GM19043 (cell line): ENCODE results near the gene SLK.

Source experiments
- ATAC-seq: cut with Tn5 transposase; IDR thresholded peaks from one replicate; pipeline ENCODE4 v1.9.1; 2021; ENCODE audit warnings: low read depth; ENCODE audit not compliant: unreplicated experiment

Gene SLK

DNA sequence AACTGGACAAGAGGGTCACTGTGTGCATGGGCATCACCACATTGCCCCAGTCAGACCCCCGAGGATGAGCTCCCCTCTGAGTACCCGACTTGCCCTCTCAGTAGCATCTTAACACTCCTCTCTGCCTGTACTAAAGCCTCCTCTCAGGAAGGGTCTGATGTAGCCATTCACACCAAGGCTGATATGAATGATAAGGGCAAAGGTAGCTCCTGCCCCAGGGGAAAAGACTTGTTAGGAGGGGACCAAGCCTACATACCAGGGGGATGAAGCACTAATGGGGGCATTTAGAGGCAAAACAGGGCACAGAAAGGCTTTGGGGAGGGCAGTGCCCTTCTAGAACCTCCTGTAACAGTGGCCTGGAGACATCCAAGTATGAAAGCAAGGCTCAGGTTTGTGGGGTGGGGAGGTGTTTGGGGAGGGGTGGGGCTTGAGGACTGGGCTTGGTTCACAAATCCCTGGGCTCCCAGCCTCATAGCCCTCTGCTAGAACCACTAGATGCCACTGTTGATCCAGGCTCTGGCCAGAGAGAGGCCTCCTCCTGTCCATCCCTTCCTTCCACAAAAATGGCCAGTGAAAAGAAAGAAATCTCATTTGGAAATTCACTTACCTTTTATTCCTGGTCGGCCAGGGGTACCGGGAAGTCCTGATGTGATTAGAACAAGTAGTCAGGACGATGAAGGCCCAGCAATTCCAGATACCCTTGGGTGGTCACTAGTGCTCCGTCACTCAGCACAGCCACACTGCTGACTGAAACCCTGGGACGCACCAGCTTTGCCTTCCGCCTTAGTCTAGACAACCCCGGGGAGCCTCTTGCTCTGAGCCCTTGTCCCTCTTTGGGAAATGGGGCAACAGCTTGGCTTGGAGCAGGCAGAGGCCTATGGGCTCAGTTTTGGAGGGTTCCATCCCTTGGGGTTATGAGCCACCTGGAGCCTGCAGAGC lies 78.5 kb downstream of the SLK start:
- no peak for ATAC-seq

DNA sequence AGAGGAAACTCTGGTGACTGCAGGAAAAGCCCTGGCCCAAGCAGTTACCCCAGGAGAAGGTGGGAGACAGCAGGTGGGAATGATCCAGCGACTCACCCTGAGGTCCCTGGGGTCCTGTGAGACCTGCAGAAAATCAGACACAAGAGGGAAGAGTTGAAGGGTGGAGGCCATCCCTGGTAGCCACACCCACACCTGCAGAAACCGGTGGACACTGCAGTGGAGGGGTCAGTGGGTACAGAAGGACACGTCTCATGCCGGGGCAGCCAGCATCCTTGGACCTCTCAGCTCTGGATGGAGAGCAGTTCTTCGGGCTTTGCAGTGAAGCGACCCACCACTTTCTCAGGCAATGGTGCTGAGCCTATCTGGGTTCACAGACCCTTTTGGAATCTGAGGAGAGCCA lies 79.7 kb downstream of the SLK start:
- no peak for ATAC-seq

DNA sequence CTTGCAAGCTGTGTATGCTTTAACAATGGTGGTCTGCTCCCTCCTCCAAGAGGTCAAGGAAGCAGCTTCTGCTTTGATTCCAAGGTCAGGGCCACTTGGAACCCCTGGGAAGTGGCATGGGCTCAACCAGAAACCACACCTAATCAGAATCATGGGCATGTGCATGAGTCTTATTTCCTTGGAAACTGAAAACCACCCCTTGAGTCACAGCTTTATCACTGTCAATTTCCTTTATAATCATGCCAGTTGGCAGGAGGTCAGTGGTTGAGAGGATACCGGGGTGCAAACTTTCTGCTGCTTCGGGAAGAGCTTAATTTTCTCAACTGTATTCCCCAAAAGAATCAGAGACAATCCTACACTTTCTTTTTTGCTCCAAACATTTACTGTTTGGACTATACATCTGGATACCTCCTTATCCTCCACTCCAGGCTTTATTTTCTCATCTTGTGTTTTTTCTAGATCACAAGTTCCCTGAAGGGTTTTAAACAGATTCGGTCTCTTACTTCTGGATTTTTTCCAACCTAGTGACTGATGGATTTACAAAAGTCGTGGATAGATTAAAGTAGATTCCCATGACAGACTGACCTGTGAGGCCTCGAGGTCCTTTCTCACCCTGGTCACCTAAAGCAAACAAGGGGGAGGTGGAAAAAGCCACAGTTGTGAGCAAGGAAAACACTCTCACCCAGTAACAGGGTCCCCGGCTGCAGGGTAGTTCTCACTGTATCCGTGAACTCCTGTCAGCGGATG lies 82.7 kb downstream of the SLK start:
- no peak for ATAC-seq

DNA sequence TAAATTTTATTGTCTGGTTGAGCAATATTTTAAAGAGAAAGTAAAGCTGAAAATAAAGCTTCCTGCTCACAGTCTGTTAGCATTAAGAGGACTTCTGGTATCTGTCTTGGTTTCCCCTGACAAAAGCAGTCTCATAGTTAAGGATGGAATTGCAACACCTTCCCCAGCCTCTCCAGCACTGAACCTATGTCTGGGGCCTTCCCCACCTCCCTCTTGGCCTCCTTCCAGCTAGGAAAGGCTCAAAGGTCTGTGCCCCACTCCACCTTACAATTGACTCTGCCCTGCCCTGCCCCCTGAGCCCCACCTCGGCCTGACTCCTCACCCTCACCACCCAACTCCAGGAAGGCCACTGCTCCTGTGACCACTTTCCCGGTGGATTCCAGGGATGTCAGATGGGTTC lies 85.5 kb downstream of the SLK start:
- ATAC-seq: no peak

GRCh38 chr10:104053201-104053600 lies 86.3 kb downstream of the SLK start:
- ATAC-seq: no peak

DNA sequence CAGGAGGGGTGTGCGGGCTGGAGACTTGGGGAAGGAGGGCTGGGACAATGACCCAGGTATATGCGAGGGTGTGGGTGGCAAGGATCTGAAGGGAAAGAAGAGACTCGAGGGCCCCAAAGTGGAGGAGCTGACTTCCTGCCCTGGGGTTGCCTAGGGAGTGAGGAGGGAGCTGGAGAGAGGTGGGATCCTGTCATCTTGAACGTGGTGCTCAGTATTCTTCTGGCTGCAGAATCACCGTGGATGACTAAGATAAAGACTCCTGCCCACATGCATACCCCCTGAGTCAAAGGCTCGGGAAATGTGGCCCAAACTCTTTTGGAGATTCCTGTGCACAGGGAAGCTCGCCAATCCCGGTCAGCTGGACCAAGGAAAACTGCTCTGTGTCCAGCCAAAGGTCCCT lies 87.5 kb downstream of the SLK start:
- ATAC-seq: no peak

GRCh38 chr10:104056619-104057273 lies 89.8 kb downstream of the SLK start:
- ATAC-seq: no peak

DNA sequence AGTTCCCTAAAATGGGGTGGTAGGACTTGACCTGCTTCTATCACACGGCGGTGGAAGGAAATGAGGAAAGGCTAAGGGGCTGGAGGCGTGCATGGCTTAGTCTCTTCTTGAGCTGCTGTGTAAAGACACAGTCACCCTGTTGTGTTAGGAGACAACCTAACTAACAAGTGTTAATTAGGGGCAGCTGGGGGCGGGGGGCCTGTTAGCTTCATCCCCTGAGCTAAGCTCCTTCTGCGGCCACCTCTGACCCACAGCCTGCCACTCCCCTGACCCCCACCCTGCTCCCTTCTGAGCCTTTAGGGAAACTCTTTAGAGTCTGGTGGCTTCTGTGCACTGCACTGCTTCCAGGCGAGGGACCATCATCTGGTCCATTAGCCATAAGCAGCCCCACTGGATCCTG lies 90.8 kb downstream of the SLK start:
- no peak for ATAC-seq

DNA sequence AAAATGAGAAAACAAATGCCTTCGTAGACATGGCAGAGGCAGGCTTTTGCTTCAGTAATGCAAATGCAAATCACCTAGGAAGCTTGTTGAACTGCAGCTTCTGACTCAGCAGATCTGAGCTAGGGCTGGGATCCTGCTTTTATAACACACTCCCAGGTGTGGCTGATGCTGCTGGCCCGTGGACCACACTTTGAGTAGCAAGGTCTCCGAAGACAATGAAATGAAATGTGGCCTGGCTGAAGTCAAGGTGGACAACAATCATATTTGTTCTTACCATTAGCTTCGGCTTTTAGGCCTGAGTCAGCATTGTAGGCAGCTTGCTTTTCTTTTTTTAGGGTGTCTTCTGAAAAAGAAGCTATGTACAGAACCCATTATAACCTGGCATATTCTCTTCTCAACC lies 92.4 kb downstream of the SLK start:
- ATAC-seq: no peak

- no peak for ATAC-seq
Observed at GRCh38 chr10:104061196-104061595, 94.3 kb downstream of the SLK start.

DNA sequence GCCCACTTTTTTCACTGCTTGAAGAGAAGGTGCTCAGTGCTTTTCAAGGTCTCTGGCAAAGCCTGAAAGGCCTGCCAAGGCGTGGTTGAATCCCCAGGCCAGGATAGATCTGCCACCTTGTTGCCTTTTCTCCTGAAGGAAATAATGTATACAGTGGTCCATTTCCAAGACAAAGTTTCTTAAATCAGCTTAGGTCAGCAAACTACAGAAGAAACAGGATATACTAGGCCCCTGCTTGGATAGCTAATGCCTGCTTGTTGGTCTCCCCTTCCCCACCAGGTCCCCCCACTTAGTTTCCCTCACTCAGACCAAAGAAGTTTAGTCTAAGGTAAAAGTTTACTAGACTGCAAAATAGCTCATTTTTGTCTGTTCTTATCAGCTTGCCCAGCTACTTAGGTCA lies 98.8 kb downstream of the SLK start:
- ATAC-seq: no peak

GRCh38 chr10:104066945-104067344 lies 100.0 kb downstream of the SLK start:
- no peak for ATAC-seq

DNA sequence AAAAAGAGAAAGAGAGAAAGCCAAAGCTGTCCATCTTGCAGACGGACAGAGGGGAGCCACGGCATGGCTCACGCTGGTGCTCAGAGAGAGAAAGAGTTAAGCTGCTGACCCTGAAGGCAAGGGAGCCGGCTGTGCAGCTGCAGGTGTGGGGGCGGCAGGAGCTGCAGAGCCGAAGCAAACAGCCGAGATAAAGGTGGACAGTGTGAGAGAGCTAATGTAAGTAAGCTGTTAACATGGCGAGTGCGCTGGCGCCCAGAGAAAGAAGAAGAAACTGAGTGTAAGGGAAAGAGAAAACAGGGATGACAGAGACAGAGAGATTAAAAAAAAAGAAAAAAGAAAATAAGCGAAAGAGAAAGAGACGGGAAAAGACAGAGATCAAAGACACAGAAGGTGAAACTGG lies 100.6 kb downstream of the SLK start:
- no peak for ATAC-seq

DNA sequence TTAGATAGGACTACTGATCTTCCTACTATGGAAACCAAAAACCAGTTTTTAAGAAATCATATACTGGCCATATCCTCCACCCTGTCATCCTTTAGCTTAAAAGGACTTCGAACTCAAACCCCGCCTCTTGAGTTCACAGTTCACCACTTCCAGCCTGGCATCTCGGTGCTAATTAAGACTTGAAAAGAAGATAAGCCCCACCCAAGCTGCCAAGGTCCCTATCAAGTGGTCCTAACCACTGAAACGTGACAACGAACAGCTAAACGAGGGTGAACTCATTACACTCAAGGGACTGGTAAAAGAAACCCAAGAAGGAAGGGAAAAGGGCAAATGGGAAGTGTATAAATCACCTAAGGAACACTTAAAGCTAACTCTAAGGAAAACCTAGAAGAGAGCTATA lies 102.7 kb downstream of the SLK start:
- ATAC-seq: no peak

DNA sequence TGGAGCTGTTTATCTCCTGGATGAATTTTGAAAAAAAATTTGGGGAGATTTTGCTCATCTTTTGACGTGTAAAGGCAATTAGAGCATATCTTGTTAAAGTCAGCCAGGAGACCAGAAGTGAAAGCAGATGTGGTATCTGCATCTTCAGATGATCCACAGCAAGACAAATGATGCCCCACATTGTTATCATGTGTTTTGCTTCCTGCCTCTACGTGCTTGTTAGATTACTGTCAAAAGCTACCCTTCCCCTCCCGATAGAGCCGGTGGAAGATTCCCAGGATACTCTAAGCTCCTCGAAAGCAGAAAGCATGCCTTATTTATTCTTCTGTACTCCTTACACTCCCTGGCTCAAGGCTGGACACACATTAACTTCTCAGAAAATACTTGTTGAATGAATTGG lies 105.8 kb downstream of the SLK start:
- no peak for ATAC-seq

DNA sequence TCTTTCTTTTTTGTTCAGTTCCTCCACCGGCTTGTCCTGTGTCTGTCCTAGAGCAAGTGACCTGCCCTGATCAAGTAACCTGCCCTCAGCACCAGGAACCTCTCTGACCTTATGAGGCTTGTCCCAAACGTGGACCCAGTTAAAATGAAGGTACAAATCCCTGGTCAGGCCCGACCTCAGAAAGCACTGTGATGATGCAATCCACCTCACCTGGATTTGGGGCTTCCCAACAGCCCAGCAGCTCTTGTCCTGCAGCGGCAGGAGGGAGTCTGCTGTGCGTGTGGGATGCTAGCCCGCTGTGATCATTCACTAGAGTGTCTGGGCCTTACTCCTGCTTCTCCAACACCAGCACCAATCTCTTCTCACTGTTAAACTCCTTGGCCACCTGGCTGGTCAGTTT lies 107.6 kb downstream of the SLK start:
- ATAC-seq: no peak

DNA sequence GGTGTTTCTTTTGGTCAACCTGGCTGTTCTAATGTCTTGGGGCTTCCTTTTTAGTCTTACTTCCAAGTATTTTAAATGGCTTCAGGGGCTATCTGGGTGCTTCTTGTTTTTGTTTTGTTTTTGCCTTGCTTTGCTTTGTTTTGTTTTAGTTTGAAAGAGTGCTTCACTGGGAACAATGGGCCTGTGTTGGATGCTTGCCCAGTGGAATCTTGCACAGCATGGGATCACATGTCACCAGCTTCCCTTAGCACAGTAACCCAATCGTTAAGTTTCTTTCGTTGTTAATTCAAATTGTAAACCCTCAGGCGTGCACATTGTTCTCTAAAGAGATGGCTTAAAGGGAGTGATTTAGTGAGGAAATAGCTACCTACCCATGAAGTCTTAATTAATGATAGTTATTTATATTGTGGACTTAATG lies 109.8 kb downstream of the SLK start:
- no peak for ATAC-seq

- no peak for ATAC-seq
Observed at GRCh38 chr10:104077247-104077646, 110.3 kb downstream of the SLK start.

- no peak for ATAC-seq
Observed at GRCh38 chr10:104077663-104078151, 110.8 kb downstream of the SLK start.
